GM12878 (cell line): ENCODE results near the gene CYSTM1.

ENCODE experiments used
- GABPA ChIP-seq: IDR thresholded peaks from 2 replicates; pipeline ENCODE4 v1.6.1; 2014; ENCODE audit warnings: antibody characterized with exemption, low read depth, mild to moderate bottlenecking, inconsistent platforms
- MAX ChIP-seq: IDR thresholded peaks from 2 replicates; pipeline ENCODE4 v1.6.1; 2012; ENCODE audit warnings: low read depth, low read length, improper control_type of control experiment
- ZNF207 ChIP-seq: fragments of 450-650 bp; IDR thresholded peaks from 2 replicates; pipeline ENCODE4 v1.6.1; 2014; ENCODE audit warnings: antibody characterized with exemption, mild to moderate bottlenecking, borderline replicate concordance

DNA sequence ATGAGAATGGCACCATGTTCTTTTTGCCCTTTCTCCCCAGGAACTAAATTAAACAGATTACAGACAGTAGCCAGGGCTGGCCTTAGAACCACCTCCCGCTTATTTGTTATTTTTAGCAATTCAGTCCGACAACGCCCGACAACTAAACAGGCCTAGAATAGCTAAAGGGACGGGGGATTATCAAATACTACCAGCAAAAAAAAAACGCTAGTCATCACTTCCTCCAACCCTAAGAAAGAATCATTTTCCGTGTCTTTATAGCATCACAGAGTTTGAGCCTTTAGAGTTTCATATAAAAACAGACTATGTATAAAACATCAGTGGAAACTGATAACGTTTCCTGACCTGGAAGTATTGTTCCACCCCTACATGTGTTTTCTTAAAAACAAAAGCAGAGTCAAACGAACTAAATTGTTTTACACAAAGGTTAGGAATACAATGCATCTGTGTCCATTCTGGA lies 92.6 kb downstream of the CYSTM1 start:
- no peak for TF ChIP-seq ZNF207
- no peak for TF ChIP-seq MAX
- no peak for TF ChIP-seq GABPA
